ENCODE measurements around the gene PHF11. TPM values are rescaled to one million over a fixed set of nuclear protein-coding genes. Genes with fewer than 3 reads are reported as not detected.

Gene PHF11
- polyA plus RNA-seq, 1 donor from 2014 or later = 70.1 TPM

Other genes starting within 250 kb of the PHF11 start
- gene CDADC1, start 248.0 kb upstream of the PHF11 start, polyA plus RNA-seq = 6.7 TPM
- gene CAB39L, start 51.9 kb upstream of the PHF11 start, polyA plus RNA-seq = 1.7 TPM
- gene SETDB2, start 51.7 kb upstream of the PHF11 start, polyA plus RNA-seq = 15.0 TPM
- 8.5 TPM for gene RCBTB1, start 89.6 kb downstream of the PHF11 start, polyA plus RNA-seq
- gene ARL11, start 132.6 kb downstream of the PHF11 start, polyA plus RNA-seq = 7.7 TPM
- 43.3 TPM for gene EBPL, start 195.5 kb downstream of the PHF11 start, polyA plus RNA-seq